Fibroblast of villous mesenchyme (primary cell): ENCODE measurements around the gene TSPAN4. TPM values are rescaled to one million over a fixed set of nuclear protein-coding genes. Genes with fewer than 3 reads are reported as not detected.

Experiments
- DNase-seq: peaks from one replicate; pipeline ENCODE4 v3.0.0-alpha.2; 2010; ENCODE audit warnings: low read depth
- H3K4me3 ChIP-seq: 2 replicates; pipeline ENCODE4 v1.5.1; 2011; ENCODE audit warnings: low read depth, mild to moderate bottlenecking, low read length
- CTCF ChIP-seq: IDR thresholded peaks from 2 replicates; pipeline ENCODE4 v1.5.1; 2012; ENCODE audit warnings: low read depth, mild to moderate bottlenecking, low read length; ENCODE audit not compliant: insufficient read depth
- total RNA-seq: library from RNA; depleted of rRNA; stranded (reverse); fragments of >200 nt; gene quantifications from 2 replicates; pipeline ENCODE4 v1.2.3, GENCODE V29; 2012

Gene TSPAN4
- total RNA-seq, 1 donor, result 113 TPM

GRCh38 chr11:802018-802617 lies 40.5 kb upstream of the TSPAN4 start:
- no peak for TF ChIP-seq CTCF
- H3K4me3 ChIP-seq, result no peak overlapping the region
- DNase-seq, result no peak

GRCh38 chr11:802693-803466 lies 39.8 kb upstream of the TSPAN4 start:
- DNase-seq, result no peak
- TF ChIP-seq CTCF, result no peak
- H3K4me3 ChIP-seq, result no peak overlapping the region

- DNase-seq, result no peak
- peak overlapping the region; percentile 68 for H3K4me3 ChIP-seq
- TF ChIP-seq CTCF, result no peak
Measured at GRCh38 chr11:803467-803742, 39.2 kb upstream of the TSPAN4 start.

- peak overlapping the region; percentile 68 for H3K4me3 ChIP-seq
- no peak for TF ChIP-seq CTCF
- no peak for DNase-seq
Measured at GRCh38 chr11:803770-804598, 38.7 kb upstream of the TSPAN4 start.

- no peak for DNase-seq
- H3K4me3 ChIP-seq, result peak overlapping the region; percentile 68
- TF ChIP-seq CTCF, result no peak
Measured at GRCh38 chr11:804599-804964, 38.1 kb upstream of the TSPAN4 start.

- peak; percentile 27 for DNase-seq
- H3K4me3 ChIP-seq, result peak overlapping the region; percentile 92
- TF ChIP-seq CTCF, result no peak
Measured at GRCh38 chr11:808427-809286, 34.0 kb upstream of the TSPAN4 start.
